ENCODE data around the gene ARHGAP24.

- TF ChIP-seq POLR2AphosphoS5 (IDR thresholded peaks at IDR 0.05; ENCODE audit: low read depth, low read length) (no peak), SIN3A (IDR thresholded peaks at IDR 0.05; ENCODE audit: borderline replicate concordance, insufficient read depth, low read depth, low read length) (no peak), CTCF (IDR thresholded peaks at IDR 0.05) (no peak)
Measured at GRCh38 chr4:85512446-85513205, 37.7 kb downstream of the ARHGAP24 start.
